Superior temporal gyrus (tissue), 1 donor: Measurements from ENCODE around the gene RIMBP3B.
"Not testable (repeated sequence)": the region's sequence is repeated elsewhere in the genome, so short reads cannot be mapped to it uniquely, and the experiment has no call there.

Source experiments
- DNase-seq: peaks from one replicate; pipeline ENCODE4 v3.0.0-alpha.2; 2016; ENCODE audit errors: extremely low spot score

RIMBP3B gene, protein sequence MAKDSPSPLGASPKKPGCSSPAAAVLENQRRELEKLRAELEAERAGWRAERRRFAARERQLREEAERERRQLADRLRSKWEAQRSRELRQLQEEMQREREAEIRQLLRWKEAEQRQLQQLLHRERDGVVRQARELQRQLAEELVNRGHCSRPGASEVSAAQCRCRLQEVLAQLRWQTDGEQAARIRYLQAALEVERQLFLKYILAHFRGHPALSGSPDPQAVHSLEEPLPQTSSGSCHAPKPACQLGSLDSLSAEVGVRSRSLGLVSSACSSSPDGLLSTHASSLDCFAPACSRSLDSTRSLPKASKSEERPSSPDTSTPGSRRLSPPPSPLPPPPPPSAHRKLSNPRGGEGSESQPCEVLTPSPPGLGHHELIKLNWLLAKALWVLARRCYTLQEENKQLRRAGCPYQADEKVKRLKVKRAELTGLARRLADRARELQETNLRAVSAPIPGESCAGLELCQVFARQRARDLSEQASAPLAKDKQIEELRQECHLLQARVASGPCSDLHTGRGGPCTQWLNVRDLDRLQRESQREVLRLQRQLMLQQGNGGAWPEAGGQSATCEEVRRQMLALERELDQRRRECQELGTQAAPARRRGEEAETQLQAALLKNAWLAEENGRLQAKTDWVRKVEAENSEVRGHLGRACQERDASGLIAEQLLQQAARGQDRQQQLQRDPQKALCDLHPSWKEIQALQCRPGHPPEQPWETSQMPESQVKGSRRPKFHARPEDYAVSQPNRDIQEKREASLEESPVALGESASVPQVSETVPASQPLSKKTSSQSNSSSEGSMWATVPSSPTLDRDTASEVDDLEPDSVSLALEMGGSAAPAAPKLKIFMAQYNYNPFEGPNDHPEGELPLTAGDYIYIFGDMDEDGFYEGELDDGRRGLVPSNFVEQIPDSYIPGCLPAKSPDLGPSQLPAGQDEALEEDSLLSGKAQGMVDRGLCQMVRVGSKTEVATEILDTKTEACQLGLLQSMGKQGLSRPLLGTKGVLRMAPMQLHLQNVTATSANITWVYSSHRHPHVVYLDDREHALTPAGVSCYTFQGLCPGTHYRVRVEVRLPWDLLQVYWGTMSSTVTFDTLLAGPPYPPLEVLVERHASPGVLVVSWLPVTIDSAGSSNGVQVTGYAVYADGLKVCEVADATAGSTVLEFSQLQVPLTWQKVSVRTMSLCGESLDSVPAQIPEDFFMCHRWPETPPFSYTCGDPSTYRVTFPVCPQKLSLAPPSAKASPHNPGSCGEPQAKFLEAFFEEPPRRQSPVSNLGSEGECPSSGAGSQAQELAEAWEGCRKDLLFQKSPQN (N-terminal part only)

DNA sequence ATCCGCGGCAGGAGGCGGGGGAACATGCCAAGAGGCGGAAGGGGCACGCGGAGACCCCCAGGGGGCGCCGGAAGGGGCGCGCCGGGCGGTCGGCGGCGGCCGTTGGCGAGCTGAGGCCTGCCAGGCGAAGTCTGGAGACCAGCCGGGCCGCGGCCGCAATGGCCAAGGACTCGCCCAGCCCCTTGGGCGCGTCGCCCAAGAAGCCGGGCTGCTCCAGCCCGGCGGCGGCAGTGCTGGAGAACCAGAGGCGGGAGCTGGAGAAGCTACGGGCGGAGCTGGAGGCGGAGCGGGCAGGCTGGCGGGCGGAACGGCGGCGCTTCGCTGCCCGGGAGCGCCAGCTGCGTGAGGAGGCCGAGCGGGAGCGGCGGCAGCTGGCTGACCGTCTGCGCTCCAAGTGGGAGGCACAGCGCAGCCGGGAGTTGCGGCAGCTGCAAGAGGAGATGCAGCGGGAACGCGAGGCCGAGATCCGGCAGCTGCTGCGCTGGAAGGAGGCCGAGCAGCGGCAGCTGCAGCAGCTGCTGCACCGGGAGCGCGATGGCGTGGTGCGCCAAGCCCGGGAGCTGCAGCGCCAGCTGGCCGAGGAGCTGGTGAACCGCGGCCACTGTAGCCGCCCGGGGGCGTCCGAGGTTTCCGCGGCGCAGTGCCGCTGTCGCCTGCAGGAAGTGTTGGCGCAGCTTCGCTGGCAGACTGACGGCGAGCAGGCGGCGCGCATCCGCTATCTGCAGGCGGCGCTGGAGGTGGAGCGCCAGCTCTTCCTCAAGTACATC, at the start of gene RIMBP3B:
TSS of gene RIMBP3B (plus strand) at position 51 of the 767 bp plus-strand sequence. CDS start at position 159, 108 bp downstream.
- not testable (repeated sequence) for DNase-seq

DNA sequence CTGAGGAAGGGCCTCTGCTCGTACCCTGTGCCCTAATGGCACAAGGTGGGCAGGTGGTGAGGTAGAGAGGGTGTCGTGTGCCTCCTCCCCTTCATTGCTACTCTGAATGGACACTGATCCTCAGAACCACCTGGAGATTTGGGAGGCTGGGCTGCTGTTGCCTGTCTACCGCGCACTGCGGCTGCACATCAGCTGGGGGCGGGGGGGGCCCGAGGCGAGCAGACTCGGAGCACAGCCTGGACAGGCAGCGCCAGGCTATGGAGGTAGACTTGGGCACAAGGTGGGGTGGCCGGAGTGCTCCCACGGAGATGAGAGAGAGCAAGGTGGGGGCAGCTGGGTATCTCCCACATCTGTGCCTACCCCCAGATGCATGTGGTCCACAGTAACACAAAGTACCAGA, 26.0 kb upstream of the RIMBP3B start:
- not testable (repeated sequence) for DNase-seq

DNA sequence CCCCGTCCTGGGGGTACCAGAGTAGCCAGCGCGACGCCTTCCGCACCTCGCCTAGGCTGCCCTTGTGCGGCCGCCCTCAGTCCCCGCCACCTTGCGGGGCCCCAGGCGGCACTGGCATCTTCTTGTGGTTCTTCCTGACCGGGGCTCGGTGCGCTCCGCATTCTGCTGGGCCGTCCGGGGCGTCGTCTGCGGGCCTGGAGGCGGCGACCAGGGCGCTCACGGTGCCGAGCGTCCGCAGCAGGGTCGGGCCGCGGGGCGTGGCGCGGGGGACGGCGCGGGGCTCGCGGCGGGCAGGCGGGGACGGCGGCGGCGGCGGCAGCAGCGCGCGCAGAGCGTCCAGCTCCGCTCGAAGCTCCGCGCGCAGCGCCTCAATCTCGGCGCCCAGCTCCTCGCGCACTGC, 23.0 kb upstream of the RIMBP3B start:
- DNase-seq: not testable (repeated sequence)

DNA sequence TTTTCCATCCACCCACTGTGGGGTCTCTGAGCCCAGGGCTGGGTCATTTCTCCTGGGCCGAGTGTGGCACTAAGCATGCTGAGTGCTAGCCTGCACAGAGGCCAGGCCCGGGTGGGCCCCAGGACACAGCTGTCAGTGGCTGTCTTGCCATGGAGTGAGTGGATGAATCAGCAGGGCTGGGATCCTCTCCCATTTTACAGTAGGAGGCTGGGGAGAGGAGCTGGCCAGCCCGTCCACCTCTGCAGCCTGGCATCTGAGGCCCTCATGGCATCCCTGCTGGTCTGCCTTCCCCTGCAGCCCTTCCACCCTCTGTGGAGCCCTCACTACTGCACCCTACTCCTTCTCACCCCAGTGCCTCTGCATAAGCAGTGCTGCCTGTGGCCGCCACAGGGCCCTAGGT, 21.1 kb upstream of the RIMBP3B start:
- not testable (repeated sequence) for DNase-seq

DNA sequence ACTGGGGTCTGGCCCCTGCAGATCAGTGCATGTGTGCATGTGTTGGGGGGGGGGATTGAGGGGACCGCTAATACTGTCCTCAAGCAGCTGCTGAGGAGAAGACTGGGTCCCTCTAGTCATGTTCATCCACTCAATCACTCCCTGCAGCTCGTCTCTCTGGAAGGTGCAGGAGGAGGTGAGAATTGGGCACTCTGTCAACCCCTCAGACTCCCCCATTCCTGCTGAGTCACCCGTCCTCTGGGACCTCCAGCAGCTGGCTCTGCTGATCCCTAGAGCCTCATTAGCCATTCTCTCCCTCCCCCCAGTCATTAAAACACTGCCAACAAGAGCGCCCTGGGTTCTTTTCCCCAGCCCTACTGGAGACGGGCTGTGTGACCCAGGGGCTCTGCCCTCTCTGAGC, 20.5 kb upstream of the RIMBP3B start:
- not testable (repeated sequence) for DNase-seq

DNA sequence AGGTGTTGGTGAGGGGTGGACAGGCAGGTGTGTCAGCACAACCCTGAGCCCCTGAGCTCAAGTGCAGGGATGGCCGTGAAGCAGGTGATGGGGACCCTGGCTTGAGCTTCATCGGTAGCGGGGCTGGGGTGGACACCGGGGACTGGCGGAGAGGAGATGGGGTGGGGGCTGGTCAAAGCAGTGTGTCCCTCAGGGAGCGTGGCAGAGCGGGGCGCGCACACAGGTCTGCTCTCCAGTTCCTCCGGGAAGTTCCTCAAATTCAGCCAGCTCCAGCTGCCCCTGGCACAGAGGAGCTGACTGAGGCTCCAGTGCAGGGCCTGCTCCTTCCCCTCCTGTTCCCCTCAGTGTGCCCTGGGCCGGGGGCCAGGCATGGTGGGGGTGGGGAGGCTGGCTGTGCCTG, 19.7 kb upstream of the RIMBP3B start:
- DNase-seq: not testable (repeated sequence)

DNA sequence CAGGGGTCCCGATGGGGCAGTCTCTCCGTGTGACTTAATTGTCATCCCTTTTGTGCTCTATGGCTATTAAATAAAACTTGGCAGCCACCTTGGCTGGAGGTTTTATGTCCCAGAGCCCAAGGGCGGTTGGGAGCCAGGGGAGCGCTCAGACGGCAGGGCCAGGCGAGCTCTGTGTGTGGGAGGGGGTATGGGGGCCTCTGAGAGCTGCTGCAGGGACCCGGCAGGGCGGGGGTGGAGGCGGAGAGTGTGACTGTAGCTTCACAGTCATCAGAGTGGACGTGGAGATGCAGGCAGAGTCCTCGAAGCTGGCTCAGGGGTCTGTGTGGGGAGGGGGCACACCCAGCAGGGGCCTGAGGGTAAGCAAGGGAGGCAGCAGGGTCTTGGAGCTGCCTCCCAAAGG, 19.2 kb upstream of the RIMBP3B start:
- DNase-seq: not testable (repeated sequence)

DNA sequence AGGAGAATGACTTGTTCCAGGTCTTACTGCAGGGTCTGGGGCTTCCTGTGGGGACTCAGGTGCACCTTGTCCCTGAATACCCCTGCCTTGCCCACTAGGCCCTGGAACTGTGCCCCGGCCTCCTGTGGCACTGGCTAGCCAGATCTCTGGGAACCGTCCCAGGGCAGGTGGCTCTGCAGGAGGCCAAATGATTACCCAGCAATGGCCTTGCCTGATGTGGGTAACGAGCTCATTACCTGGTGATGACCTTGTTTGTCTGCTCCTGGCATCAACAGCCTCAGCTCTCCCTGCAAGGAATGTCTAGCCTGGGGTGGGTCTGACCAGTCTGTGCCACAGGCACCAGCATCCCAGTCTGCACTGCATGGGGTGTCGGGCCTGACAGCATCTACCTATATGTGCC, 18.2 kb upstream of the RIMBP3B start:
- DNase-seq: not testable (repeated sequence)

DNA sequence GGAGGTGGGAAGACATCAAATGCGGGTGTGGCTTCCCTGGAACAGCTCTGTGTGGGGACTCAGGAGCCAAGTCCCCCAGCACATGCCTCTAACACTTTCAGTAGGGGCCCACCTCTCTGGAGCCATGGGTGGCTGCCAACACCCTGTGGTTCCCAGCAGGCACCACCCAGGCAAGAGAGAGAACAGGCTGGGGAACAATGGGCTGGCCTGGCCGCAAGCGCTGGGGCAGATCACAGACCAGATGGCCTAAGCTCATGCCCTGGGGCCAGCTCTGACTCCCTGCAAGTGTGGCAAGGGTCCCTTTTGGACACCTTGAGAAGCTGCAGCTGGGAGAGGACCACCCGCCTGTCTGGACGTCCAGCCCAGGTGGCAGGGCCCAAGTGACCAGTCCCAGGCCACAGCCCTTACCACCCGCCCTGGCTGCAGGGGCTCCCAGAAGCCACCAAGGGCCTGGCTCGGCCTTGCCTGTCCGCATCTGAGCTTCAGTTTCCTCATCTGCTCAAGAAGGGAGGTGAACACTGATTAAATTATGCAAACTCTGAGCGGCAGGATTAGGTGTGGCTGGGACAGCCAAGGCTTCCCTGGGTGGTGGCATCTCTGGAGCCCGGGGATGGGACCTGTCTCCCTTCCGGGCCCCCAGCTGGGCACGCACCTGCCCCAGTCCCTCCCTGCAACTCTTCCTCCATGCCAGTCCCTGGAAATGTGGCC, 14.8 kb upstream of the RIMBP3B start:
- not testable (repeated sequence) for DNase-seq

DNA sequence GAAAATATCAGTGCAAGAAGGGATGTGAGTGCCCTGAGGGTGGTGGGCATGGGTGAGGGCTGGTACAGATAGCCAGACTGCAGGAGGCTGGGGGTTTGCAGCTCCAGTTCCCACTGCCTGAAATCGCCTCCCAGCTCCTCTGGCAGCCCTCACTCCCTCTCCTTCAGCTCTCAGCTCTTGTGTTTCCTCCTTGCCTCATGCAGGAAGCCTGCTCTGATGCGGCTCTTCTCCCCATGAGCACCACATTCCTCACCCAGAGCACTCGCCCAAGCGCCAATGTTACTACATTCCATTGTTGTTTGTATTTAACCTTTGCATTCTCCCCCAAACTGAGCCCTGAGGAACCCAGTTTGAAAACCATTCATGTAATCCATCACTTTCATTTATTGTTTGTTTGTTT, 7.7 kb upstream of the RIMBP3B start:
- DNase-seq: not testable (repeated sequence)

DNA sequence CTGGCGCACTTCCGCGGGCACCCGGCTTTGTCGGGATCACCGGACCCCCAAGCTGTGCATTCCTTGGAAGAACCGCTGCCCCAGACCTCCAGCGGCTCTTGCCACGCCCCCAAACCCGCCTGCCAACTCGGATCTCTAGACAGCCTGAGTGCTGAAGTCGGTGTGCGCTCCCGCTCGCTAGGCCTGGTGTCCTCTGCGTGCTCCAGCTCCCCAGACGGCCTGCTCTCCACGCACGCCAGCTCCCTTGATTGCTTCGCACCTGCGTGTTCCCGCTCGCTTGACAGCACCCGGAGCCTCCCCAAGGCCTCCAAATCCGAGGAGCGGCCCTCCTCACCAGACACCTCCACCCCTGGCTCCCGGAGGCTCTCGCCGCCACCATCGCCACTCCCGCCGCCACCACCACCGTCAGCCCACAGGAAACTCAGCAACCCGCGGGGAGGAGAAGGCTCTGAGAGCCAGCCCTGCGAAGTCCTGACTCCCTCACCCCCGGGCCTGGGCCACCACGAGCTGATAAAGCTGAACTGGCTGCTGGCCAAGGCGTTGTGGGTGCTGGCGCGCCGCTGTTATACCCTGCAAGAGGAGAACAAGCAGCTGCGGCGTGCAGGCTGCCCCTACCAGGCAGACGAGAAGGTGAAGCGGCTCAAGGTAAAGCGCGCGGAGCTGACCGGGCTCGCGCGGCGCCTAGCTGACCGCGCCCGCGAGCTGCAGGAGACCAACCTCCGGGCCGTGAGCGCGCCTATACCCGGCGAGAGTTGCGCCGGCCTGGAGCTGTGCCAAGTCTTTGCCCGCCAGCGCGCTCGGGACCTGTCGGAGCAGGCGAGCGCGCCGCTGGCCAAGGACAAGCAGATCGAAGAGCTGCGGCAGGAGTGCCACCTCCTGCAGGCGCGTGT, 1.2 kb downstream of the RIMBP3B start:
- not testable (repeated sequence) for DNase-seq

DNA sequence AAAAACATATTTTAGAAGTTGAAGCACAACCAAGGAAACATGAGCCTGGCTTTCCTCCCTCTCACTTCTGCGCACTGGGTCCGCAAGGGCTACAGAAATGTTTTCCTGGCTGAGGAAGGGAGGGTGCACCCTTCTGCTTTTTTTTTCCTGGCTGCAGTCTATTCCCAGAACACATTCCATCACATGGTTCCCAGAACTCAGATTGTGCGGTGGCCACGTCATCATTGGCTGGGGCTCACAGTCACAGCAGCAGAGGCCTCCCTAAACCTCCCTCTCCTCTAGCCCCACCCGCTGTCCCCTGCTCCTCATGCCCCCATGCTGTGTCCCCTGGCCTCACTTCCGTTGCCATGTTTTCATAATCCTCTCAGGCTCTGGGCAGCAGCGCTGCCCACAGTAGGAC, 5.9 kb downstream of the RIMBP3B start:
- not testable (repeated sequence) for DNase-seq

DNA sequence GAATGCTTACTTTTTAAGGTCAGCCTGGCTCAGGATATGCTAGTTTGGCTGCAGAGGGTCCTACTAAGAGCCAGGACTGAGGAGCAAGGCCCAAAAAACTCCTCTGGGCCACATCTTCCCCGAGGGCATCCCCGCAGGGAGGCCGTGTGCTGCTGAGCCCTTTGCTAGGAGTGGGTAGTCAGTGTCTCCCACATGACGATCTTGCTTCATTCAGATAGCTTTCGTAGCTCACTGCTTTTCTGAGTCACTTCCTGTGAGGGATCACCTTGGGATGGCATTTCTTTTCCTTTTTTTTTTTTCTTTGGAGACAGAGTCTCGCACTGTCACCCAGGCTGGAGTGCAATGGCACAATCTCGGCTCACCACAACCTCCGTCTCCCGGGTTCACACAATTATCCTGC, 6.5 kb downstream of the RIMBP3B start:
- not testable (repeated sequence) for DNase-seq

DNA sequence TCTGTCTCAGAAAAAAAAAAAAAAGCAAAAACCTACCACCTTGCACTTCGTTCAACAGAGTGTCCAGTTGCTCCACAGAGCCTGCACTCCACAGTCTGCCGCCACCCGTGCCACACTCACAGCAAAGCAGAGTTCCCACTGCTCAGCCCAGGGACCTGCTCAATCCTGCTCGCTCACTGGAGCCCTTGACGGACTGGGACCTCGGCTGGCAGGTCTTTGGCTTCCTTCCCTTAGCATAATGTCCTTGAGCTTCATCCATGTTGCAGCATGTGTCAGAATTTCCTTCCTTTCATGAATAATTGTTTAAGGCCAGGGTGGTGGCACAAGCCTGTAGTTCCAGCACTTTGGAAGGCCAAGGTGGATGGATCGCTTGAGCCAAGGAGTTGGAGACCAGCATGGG, 11.1 kb downstream of the RIMBP3B start:
- not testable (repeated sequence) for DNase-seq

DNA sequence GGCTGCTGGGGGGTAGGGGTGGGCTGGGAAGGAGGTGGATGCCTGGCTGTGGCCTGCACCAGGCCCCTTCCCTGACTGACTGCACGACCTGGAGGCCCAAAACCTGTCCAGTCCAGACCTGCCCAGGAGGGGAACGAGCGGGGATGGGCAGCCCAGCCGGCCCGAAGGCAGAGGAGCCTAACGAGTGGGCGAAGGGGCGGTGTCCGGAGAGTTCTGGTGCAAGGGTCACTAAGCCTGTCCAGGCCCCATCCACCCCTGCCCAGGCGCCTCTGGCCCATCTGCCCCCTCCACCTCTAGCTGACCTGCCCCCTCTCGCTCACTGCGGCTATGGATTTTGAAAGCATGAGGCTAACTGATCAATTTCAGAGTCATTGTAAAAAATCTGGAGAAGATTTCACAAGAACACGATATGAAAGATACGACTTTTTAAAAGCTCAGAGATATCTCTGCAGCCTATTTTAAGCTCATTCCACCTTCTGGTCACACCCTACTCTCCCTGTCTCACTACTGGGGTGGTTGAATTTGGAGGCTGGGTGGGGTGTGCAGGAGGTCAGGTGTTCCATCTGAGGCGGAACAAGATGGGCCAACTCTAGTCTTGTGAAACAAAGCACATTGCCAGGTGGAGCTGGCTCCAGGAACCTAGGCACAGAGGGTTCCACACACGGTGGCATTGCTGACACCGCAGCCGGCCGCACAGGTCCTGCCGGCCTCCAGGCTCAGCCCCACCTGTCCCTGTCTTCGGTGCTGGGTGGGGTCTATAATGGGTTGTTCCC, 17.8 kb downstream of the RIMBP3B start:
- DNase-seq: not testable (repeated sequence)

DNA sequence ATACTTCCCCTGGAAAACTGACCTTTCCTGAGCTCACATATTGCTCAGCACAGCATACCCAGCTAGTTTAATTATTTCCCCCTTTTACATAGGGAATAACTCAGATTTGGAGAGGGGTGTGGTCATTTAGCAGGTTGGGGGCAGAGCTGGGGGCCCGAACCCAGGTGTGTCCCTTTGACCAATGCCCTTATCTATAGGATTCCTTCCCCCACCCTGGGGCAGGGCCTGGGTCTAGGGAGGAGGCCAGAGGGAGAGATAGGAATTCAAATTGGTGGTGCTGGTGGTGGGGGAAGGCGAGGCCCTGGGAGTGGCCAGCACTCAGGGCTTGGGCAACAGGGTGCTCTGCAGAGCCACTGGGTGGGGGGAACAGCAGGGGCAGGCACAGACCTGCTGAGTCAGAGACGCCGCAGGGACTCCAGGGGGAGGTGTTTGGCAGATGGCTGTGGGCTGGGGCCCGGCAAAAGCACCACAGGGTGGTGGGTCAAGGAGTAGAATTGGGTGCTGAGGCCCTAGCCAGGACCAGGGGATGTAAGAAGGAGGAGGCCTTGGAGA, 19.3 kb downstream of the RIMBP3B start:
- not testable (repeated sequence) for DNase-seq

DNA sequence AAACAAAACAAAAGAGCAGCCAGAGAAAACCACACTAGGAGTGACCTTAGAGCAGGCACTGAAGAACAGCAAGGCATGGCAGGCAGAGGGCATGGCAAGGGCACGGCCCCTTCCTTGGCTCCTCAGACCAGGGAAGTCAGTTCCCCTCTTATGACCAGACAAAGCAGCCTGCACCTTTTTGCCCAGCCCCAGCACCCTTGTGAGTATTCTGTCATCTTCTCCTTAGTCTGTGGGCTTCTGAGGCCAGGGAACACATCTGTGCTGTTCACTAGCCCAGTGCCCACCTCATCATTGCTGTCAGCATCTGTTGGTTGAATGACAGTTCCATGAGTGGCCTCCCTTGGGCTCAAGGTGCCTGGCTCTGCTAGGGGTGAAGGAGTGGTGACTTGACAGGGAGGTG, 23.6 kb downstream of the RIMBP3B start:
- not testable (repeated sequence) for DNase-seq

DNA sequence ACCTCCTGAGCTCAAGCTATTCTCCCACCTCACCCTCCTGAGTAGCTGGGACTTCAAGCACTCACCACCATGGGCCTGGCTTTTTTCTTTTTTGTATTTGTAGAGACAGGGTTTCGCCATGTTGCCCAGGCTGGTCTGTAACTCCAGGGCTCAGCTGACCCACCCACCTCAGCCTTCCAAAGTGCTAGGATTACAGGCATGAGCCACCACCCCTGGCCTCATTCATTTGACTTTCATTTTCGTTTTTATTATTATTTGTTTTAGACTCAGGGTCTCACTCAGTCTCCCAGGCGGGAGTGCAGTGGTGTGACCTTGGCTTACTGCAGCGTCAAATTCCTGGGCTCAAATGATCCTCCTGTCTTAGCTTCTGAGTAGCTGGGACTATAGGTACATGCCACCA, 24.2 kb downstream of the RIMBP3B start:
- not testable (repeated sequence) for DNase-seq
